GM12878 (cell line): ENCODE measurements around the gene ZNF407. TPM values are rescaled to one million over a fixed set of nuclear protein-coding genes. Genes with fewer than 3 reads are reported as not detected.

Source experiments
- ATAC-seq: fragments of 200-7000 bp; cut with Tn5 transposase; 3 replicates; pipeline ENCODE4 v1.9.1; 2020; ENCODE audit warnings: mild to moderate bottlenecking, moderate library complexity
- BruUV-seq: library from RNA; stranded (reverse); fragments of 400-500 nt; replicated peaks from 2 replicates; lab custom pipeline; 2021; lab: Mats Ljungman, UMichigan
- CTCF ChIA-PET: fragments of 300-600 bp; sonication (Branson Sonifier 250); formaldehyde crosslinking; extraction: SDS; loops from one replicate; lab custom pipeline; 2021; ENCODE audit warnings: inconsistent platforms; lab: Yijun Ruan, JAX
- POLR2A ChIA-PET: fragments of 350-600 bp; formaldehyde crosslinking; extraction: SDS; loops from one replicate; lab custom pipeline; 2021; ENCODE audit warnings: inconsistent platforms; lab: Charles Lee
- RAD21 ChIA-PET: fragments of 300-600 bp; sonication (Branson Sonifier 250); formaldehyde crosslinking; loops from one replicate; lab custom pipeline; 2023; ENCODE audit warnings: antibody characterized with exemption; ENCODE audit not compliant: unreplicated experiment; lab: Charles Lee
- SMC1A ChIA-PET: fragments of 300-600 bp; sonication (Branson Sonifier 250); formaldehyde crosslinking; loops from one replicate; lab custom pipeline; 2023; ENCODE audit not compliant: unreplicated experiment, uncharacterized antibody; lab: Charles Lee
- DNase-seq: peaks from one replicate; pipeline ENCODE4 v3.0.0-alpha.2; 2011; ENCODE audit warnings: low read depth, low spot score
- FAIRE-seq: peaks from 3 replicates; lab custom pipeline; 2011; peaks lifted over from hg19 to GRCh38; lab: Jason Lieb, UNC
- H2AFZ ChIP-seq: 2 replicates; pipeline ENCODE4 v1.6.0; 2011; ENCODE audit warnings: low read depth, low read length, control low read depth; ENCODE audit not compliant: control insufficient read depth
- H3K27ac ChIP-seq: 2 replicates; pipeline ENCODE4 v1.5.1; 2011; ENCODE audit warnings: control low read depth; ENCODE audit not compliant: control insufficient read depth, insufficient read depth
- H3K27me3 ChIP-seq, 2 experiments: replicated peaks in 1 of 2; 2 replicates each; pipeline versions ENCODE4 v1.6.0 to v1.6.1; 2011; ENCODE audit warnings: low read length in 1 of 2; ENCODE audit not compliant: control insufficient read depth in 2 of 2, insufficient read depth in 2 of 2
- H3K36me3 ChIP-seq, 2 experiments: 2 replicates each; pipeline ENCODE4 v1.5.1; 2011; ENCODE audit warnings: low read length in 1 of 2; ENCODE audit not compliant: control insufficient read depth in 2 of 2, insufficient read depth in 2 of 2
- H3K4me1 ChIP-seq: 2 replicates; pipeline ENCODE4 v1.6.1; 2011; ENCODE audit warnings: mild to moderate bottlenecking, low read length, moderate library complexity, mixed read lengths; ENCODE audit not compliant: control insufficient read depth, insufficient read depth
- H3K4me2 ChIP-seq: 2 replicates; pipeline ENCODE4 v1.6.0; 2011; ENCODE audit warnings: control low read depth; ENCODE audit not compliant: control insufficient read depth, insufficient read depth
- H3K4me3 ChIP-seq: fragments of 200-600 bp; sonication (generic); 2 replicates; pipeline ENCODE4 v1.5.1; 2016
- H3K79me2 ChIP-seq: 2 replicates; pipeline ENCODE4 v1.6.0; 2011; ENCODE audit warnings: low read length; ENCODE audit not compliant: control insufficient read depth, insufficient read depth
- H3K9ac ChIP-seq: 2 replicates; pipeline ENCODE4 v1.8.0; 2011; ENCODE audit warnings: low read length, control low read depth, mixed read lengths; ENCODE audit not compliant: control insufficient read depth, insufficient read depth
- H3K9me3 ChIP-seq: replicated peaks from 3 replicates; pipeline ENCODE4 v1.5.1; 2011; ENCODE audit warnings: mild to moderate bottlenecking, low read length; ENCODE audit not compliant: control insufficient read depth, insufficient read depth
- H4K20me1 ChIP-seq: 2 replicates; pipeline ENCODE4 v1.6.0; 2011; ENCODE audit not compliant: control insufficient read depth, insufficient read depth
- CEBPB ChIP-seq, 2 experiments: fragments of 150-350 bp in 1 of 2; IDR thresholded peaks; 2 replicates each; pipeline ENCODE4 v1.6.1; 2012 to 2014; ENCODE audit warnings: low read depth in 2 of 2, low read length in 2 of 2, borderline replicate concordance in 1 of 2, inconsistent platforms in 1 of 2
- CHD1 ChIP-seq: IDR thresholded peaks from 2 replicates; pipeline ENCODE4 v1.6.1; 2012; ENCODE audit warnings: low read depth, low read length, improper control_type of control experiment
- CHD2 ChIP-seq: IDR thresholded peaks from 2 replicates; pipeline ENCODE4 v1.6.1; 2011; ENCODE audit warnings: low read depth, low read length, improper control_type of control experiment, borderline replicate concordance
- CHD4 ChIP-seq: fragments of 200-600 bp; sonication (generic); IDR thresholded peaks from 2 replicates; pipeline ENCODE4 v1.6.1; 2016; ENCODE audit warnings: mild to moderate bottlenecking
- CUX1 ChIP-seq: IDR thresholded peaks from 2 replicates; pipeline ENCODE4 v1.6.1; 2012; ENCODE audit warnings: improper control_type of control experiment, low read depth, low read length; ENCODE audit not compliant: insufficient replicate concordance
- FOS ChIP-seq: IDR thresholded peaks from 3 replicates; pipeline ENCODE4 v1.6.1; 2011; ENCODE audit warnings: borderline replicate concordance; ENCODE audit not compliant: insufficient read length; ENCODE audit errors: extremely low read depth
- KAT2A ChIP-seq: conservative IDR thresholded peaks from 2 replicates; pipeline ENCODE4 v1.6.1; 2011; ENCODE audit warnings: low read depth, low read length; ENCODE audit not compliant: control insufficient read depth
- MEF2B ChIP-seq: fragments of 450-650 bp; IDR thresholded peaks from 2 replicates; pipeline ENCODE4 v1.6.1; 2018; ENCODE audit warnings: mild to moderate bottlenecking, moderate library complexity; ENCODE audit not compliant: partially characterized antibody, poor library complexity, severe bottlenecking
- MTA2 ChIP-seq: fragments of 450-650 bp; IDR thresholded peaks from 2 replicates; pipeline ENCODE4 v1.6.1; 2016; ENCODE audit warnings: low read depth, mild to moderate bottlenecking, moderate library complexity
- MTA3 ChIP-seq: IDR thresholded peaks from 2 replicates; pipeline ENCODE4 v1.6.1; 2012; ENCODE audit warnings: low read length, inconsistent platforms, borderline replicate concordance
- MYC ChIP-seq: IDR thresholded peaks from 2 replicates; pipeline ENCODE4 v1.6.1; 2011; ENCODE audit warnings: mild to moderate bottlenecking, low read length, moderate library complexity, inconsistent platforms; ENCODE audit not compliant: insufficient read depth, insufficient replicate concordance, insufficient read length, severe bottlenecking
- PAX8 ChIP-seq: fragments of 450-650 bp; IDR thresholded peaks from 2 replicates; pipeline ENCODE4 v1.6.1; 2017; ENCODE audit warnings: mild to moderate bottlenecking, moderate library complexity
- RELB ChIP-seq: fragments of 450-650 bp; IDR thresholded peaks from 2 replicates; pipeline ENCODE4 v1.6.1; 2017; ENCODE audit warnings: low read depth, mild to moderate bottlenecking, moderate library complexity
- SP1 ChIP-seq: IDR thresholded peaks from one replicate; pipeline ENCODE4 v1.6.1; 2011; ENCODE audit warnings: low read depth, low read length
- STAT1 ChIP-seq: fragments of 450-650 bp; conservative IDR thresholded peaks from 2 replicates; pipeline ENCODE4 v1.6.1; 2014; ENCODE audit warnings: antibody characterized with exemption, mild to moderate bottlenecking
- TARDBP ChIP-seq: IDR thresholded peaks from 2 replicates; pipeline ENCODE4 v1.6.1; 2016; ENCODE audit warnings: borderline replicate concordance
- WGBS: methylation state at CpG from one replicate; pipeline ENCODE4 v1.1.6; 2016; ENCODE audit warnings: low lambda C conversion rate; ENCODE audit not compliant: insufficient replicate concordance, insufficient coverage; ENCODE audit errors: missing lambda C conversion rate; 5-methylcytosine and 5-hydroxymethylcytosine counted together
- in situ Hi-C: fragments of 300-500 bp; cut with MboI; formaldehyde crosslinking; loops from 9 replicates; pipeline ENCODE4 v1.14.3; 2018; ENCODE audit warnings: mixed read lengths
- intact Hi-C: fragments of 100-400 bp; cut with micrococcal nuclease; formaldehyde crosslinking; loops from one replicate; pipeline ENCODE4 v1.14.2; 2022; ENCODE audit not compliant: unreplicated experiment
- polyA plus RNA-seq, 11 experiments: library from polyadenylated mRNA; depleted of rRNA in 4 of 11; unstranded in 6 of 11; stranded (reverse) in 5 of 11; fragments of >200 nt; fragmentation: Nextera tagmentation in 4 of 11; fragmentation: Illumina TruSeq in 1 of 11; extraction: Ambion mirVana in 4 of 11; extraction: Trizol in 1 of 11; gene quantifications; 1 replicate in 1 of 11; 2 replicates in 10 of 11; pipeline versions ENCODE4 v1.2.1 to v1.2.3, GENCODE V29; 2011 to 2016; ENCODE audit warnings: inconsistent platforms in 2 of 11, missing spikeins in 2 of 11, low read depth in 1 of 11
- total RNA-seq, 4 experiments: library from RNA; depleted of rRNA in 3 of 4; stranded (reverse); fragments of >200 nt in 3 of 4; fragmentation: Illumina TruSeq in 1 of 4; extraction: Trizol in 1 of 4; gene quantifications; 2 replicates each; pipeline versions ENCODE4 v1.2.1 to v1.2.3, GENCODE V29; 2013 to 2021
- TF ChIP-seq, protein P1 (sequence below): IDR thresholded peaks from 2 replicates; pipeline ENCODE4 v1.6.1; 2011; ENCODE audit warnings: borderline replicate concordance, low read depth, mild to moderate bottlenecking, moderate library complexity, low read length; ENCODE audit not compliant: insufficient read depth, poor library complexity, severe bottlenecking

Gene ZNF407
- total and polyA plus RNA-seq, 10 of the 15 experiments (the other 5 are each of a cell fraction or from before 2014, with no cell fraction given): 0.69 to 11.6 (median 5.3) TPM

DNA sequence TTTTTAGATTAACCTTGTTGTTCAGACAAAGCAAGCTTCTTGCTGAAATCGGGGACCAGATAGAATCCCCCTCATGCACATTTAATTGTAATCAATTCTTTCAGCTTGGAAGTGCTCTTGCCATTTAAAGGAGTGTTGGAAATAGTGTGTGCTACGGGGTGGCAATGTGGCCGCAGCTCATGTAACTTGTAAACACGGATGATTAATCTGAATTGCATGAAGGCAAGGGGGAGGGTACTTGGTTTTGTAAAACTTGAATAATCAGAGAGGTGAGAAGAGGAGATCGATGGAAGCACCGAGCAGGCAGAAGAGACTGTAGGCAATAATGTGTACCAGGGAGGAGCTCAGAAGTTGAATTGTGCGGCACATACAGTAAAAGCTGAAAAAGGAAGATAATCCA, 337.8 kb downstream of the ZNF407 start:
- H3K9me3 ChIP-seq: no peaks in the 10 kb centered on the region
- ChIA-PET CTCF (interaction anchor here (1.3 kb wide), 1 partner anchor 28 kb away, joined by 3 read pairs; no protein-coding TSS in a partner anchor), RAD21 (no interaction called here), SMC1A (interaction anchor here (0.8 to 1.6 kb wide), 3 partner anchors 9 to 28 kb away, joined by 3 to 6 read pairs (median 4); no protein-coding TSS in a partner anchor), POLR2A (no interaction called here)
- DNase-seq: no peak
- H3K4me2 ChIP-seq: no peak overlapping the region
- no peaks in the 10 kb centered on the region for H3K36me3 ChIP-seq
- H2AFZ ChIP-seq: no peak overlapping the region
- no peak overlapping the region for H3K4me3 ChIP-seq
- H3K27ac ChIP-seq: no peak overlapping the region
- 95% methylated on average over 7 of the region's 7 CpGs for WGBS
- no peaks in the 10 kb centered on the region for H4K20me1 ChIP-seq
- no peaks in the 10 kb centered on the region for H3K27me3 ChIP-seq
- H3K4me1 ChIP-seq: no peaks in the 10 kb centered on the region
- H3K79me2 ChIP-seq: no peaks in the 10 kb centered on the region
- intact Hi-C loops: no loop called here
- BruUV-seq: no TSS peak
- H3K9ac ChIP-seq: no peak overlapping the region
- FAIRE-seq: no peak
- no peak for ATAC-seq
- in situ Hi-C loops: no loop called here
- no peak for TF ChIP-seq TARDBP
- no peak for TF ChIP-seq MTA2
- TF ChIP-seq RELB: no peak
- no peak for TF ChIP-seq KAT2A
- no peak for TF ChIP-seq FOS
- TF ChIP-seq, protein P1, sequence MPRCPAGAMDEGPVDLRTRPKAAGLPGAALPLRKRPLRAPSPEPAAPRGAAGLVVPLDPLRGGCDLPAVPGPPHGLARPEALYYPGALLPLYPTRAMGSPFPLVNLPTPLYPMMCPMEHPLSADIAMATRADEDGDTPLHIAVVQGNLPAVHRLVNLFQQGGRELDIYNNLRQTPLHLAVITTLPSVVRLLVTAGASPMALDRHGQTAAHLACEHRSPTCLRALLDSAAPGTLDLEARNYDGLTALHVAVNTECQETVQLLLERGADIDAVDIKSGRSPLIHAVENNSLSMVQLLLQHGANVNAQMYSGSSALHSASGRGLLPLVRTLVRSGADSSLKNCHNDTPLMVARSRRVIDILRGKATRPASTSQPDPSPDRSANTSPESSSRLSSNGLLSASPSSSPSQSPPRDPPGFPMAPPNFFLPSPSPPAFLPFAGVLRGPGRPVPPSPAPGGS: no peak
- TF ChIP-seq CUX1: no peak
- no peak for TF ChIP-seq STAT1
- TF ChIP-seq CHD4: no peak
- no peak for TF ChIP-seq SP1
- no peak for TF ChIP-seq CHD1
- TF ChIP-seq CEBPB (IDR thresholded peaks at IDR 0.05; ENCODE audit: borderline replicate concordance in 1 of 2, low read depth in 2 of 2, low read length in 2 of 2): no peak
- TF ChIP-seq MTA3: no peak
- TF ChIP-seq MYC: no peak
- TF ChIP-seq MEF2B: no peak
- TF ChIP-seq PAX8: no peak
- TF ChIP-seq CHD2: no peak
